HepG2 (cell line): Measurements from ENCODE around the gene DNAJC30. TPM values are rescaled to one million over a fixed set of nuclear protein-coding genes. Genes with fewer than 3 reads are reported as not detected.
A peak's percentile ranks its signal among the peaks of the same experiment; 100 is the strongest.

ENCODE experiments used
- ADNP ChIP-seq: sonication (generic); formaldehyde crosslinking; IDR thresholded peaks from 2 replicates; pipeline ENCODE4 v1.4.0; 2020; ENCODE audit warnings: missing genetic modification reagents
- AHR ChIP-seq: IDR thresholded peaks from 2 replicates; pipeline ENCODE4 v1.6.1; 2018; ENCODE audit warnings: missing genetic modification reagents, missing compliant biosample characterization
- ATF1 ChIP-seq: IDR thresholded peaks from 2 replicates; pipeline ENCODE4 v1.6.1; 2016; ENCODE audit warnings: mild to moderate bottlenecking, control low read depth
- CCAR2 ChIP-seq: fragments of 200-400 bp; formaldehyde crosslinking; optimal IDR thresholded peaks from 2 replicates; pipeline ENCODE3; 2018; ENCODE audit warnings: low read depth, mild to moderate bottlenecking, low read length, moderate library complexity
- FOXJ3 ChIP-seq: sonication (generic); formaldehyde crosslinking; IDR thresholded peaks from 2 replicates; pipeline ENCODE4 v1.4.0; 2020; ENCODE audit warnings: missing genetic modification reagents, mild to moderate bottlenecking, borderline replicate concordance
- HOXA5 ChIP-seq: sonication (generic); formaldehyde crosslinking; IDR thresholded peaks from 2 replicates; pipeline ENCODE4 v1.4.0; 2020; ENCODE audit warnings: missing genetic modification reagents
- ISL2 ChIP-seq: sonication (generic); formaldehyde crosslinking; IDR thresholded peaks from 2 replicates; pipeline ENCODE4 v1.5.0; 2020; ENCODE audit warnings: missing genetic modification reagents
- KDM1A ChIP-seq: IDR thresholded peaks from 2 replicates; pipeline ENCODE4 v1.6.1; 2016; ENCODE audit warnings: missing compliant biosample characterization
- KLF16 ChIP-seq, 2 experiments: sonication (generic) in 1 of 2; formaldehyde crosslinking in 1 of 2; IDR thresholded peaks; 2 replicates each; pipeline versions ENCODE4 v1.6.1 to v1.8.0; 2016 to 2023; ENCODE audit warnings: missing genetic modification reagents in 2 of 2, missing compliant biosample characterization in 1 of 2
- MIER2 ChIP-seq: IDR thresholded peaks from 2 replicates; pipeline ENCODE4 v1.6.1; 2016; ENCODE audit warnings: missing biosample characterization, missing genetic modification reagents
- MXI1 ChIP-seq: IDR thresholded peaks from 3 replicates; pipeline ENCODE4 v1.6.1; 2012; ENCODE audit warnings: low read depth, low read length, inconsistent platforms, borderline replicate concordance
- NPAS2 ChIP-seq: sonication (generic); formaldehyde crosslinking; IDR thresholded peaks from 2 replicates; pipeline ENCODE4 v1.8.0; 2022; ENCODE audit warnings: mild to moderate bottlenecking, missing genetic modification reagents, borderline replicate concordance
- NR2C2 ChIP-seq: sonication (generic); formaldehyde crosslinking; IDR thresholded peaks from 2 replicates; pipeline ENCODE4 v1.4.0; 2020; ENCODE audit warnings: missing genetic modification reagents, mild to moderate bottlenecking, moderate library complexity, borderline replicate concordance
- SRF ChIP-seq: IDR thresholded peaks from 2 replicates; pipeline ENCODE4 v1.6.1; 2011; ENCODE audit warnings: mild to moderate bottlenecking, low read depth, low read length, moderate library complexity
- SRSF9 ChIP-seq: fragments of 200-400 bp; formaldehyde crosslinking; IDR thresholded peaks from 2 replicates; pipeline ENCODE4 v1.6.1; 2018; ENCODE audit warnings: borderline replicate concordance, mild to moderate bottlenecking, low read depth, low read length; ENCODE audit not compliant: insufficient read depth, poor library complexity, severe bottlenecking
- STAG1 ChIP-seq: sonication (generic); formaldehyde crosslinking; IDR thresholded peaks from 2 replicates; pipeline ENCODE4 v1.4.0; 2020; ENCODE audit warnings: missing genetic modification reagents
- SYNCRIP ChIP-seq: fragments of 200-400 bp; formaldehyde crosslinking; IDR thresholded peaks from 2 replicates; pipeline ENCODE4 v1.6.1; 2018; ENCODE audit warnings: mild to moderate bottlenecking, low read depth, low read length; ENCODE audit not compliant: insufficient read depth
- ZNF136 ChIP-seq: sonication (generic); formaldehyde crosslinking; IDR thresholded peaks from 2 replicates; pipeline ENCODE4 v1.8.1; 2022; ENCODE audit warnings: low read depth, mild to moderate bottlenecking, moderate library complexity, missing genetic modification reagents
- ZNF530 ChIP-seq: sonication (generic); formaldehyde crosslinking; IDR thresholded peaks from 2 replicates; pipeline ENCODE4 v1.5.0; 2020; ENCODE audit warnings: low read depth, mild to moderate bottlenecking, missing genetic modification reagents
- ZNF563 ChIP-seq: sonication (generic); formaldehyde crosslinking; IDR thresholded peaks from 2 replicates; pipeline ENCODE4 v1.8.0; 2022; ENCODE audit warnings: mild to moderate bottlenecking, moderate library complexity, missing genetic modification reagents
- ZNF570 ChIP-seq: sonication (generic); formaldehyde crosslinking; IDR thresholded peaks from 2 replicates; pipeline ENCODE4 v1.4.0; 2020; ENCODE audit warnings: mild to moderate bottlenecking, missing genetic modification reagents, borderline replicate concordance
- ZNF883 ChIP-seq: sonication (generic); formaldehyde crosslinking; IDR thresholded peaks from 2 replicates; pipeline ENCODE4 v1.5.1; 2020; ENCODE audit warnings: mild to moderate bottlenecking, missing genetic modification reagents; ENCODE audit errors: not compliant biosample characterization
- ZSCAN30 ChIP-seq: sonication (generic); formaldehyde crosslinking; IDR thresholded peaks from 2 replicates; pipeline ENCODE4 v1.5.0; 2020; ENCODE audit warnings: mild to moderate bottlenecking, missing genetic modification reagents
- polyA plus RNA-seq, 8 experiments: library from polyadenylated mRNA; depleted of rRNA in 3 of 8; stranded (reverse) in 7 of 8; unstranded in 1 of 8; fragments of >200 nt; fragmentation: Illumina TruSeq in 4 of 8; extraction: Trizol in 4 of 8; gene quantifications; 2 replicates each; pipeline versions ENCODE4 v1.2.1 to v1.2.3, GENCODE V29; 2011 to 2016; ENCODE audit warnings: low read depth in 4 of 8, missing spikeins in 1 of 8, mixed read lengths in 1 of 8; ENCODE audit not compliant: insufficient read depth in 1 of 8
- total RNA-seq, 5 experiments: library from RNA; depleted of rRNA; stranded (reverse); fragments of >200 nt; fragmentation: Illumina TruSeq; extraction: Trizol; gene quantifications; 2 replicates each; pipeline ENCODE4 v1.2.3, GENCODE V29; 2016; ENCODE audit warnings: low read depth in 1 of 5
- TF ChIP-seq, protein P1 (sequence below): fragments of 450-650 bp; IDR thresholded peaks from 2 replicates; pipeline ENCODE4 v1.6.1; 2017
- TF ChIP-seq, protein P2 (sequence below): sonication (generic); formaldehyde crosslinking; conservative IDR thresholded peaks from 2 replicates; pipeline ENCODE4 v1.4.0; 2020; ENCODE audit warnings: missing genetic modification reagents
- TF ChIP-seq, protein P3 (sequence below): sonication (generic); formaldehyde crosslinking; IDR thresholded peaks from 2 replicates; pipeline ENCODE4 v1.5.1; 2020; ENCODE audit warnings: missing genetic modification reagents, mild to moderate bottlenecking, borderline replicate concordance

Gene DNAJC30
- total and polyA plus RNA-seq, 2 of the 13 experiments (the other 11 are each of a cell fraction or from before 2014, with no cell fraction given) = 3.3 to 3.8 TPM

- TF ChIP-seq ISL2 (0 out of 2 replicates have a peak, but pooled peaks have one; percentile 23), NPAS2 (no peak), KDM1A (CRISPR knock-in tag) (peak; percentile 98), ZNF136 (peak; percentile 60; the same call in 1 of the 2 replicates), KLF16 (CRISPR knock-in tag; IDR thresholded peaks at IDR 0.05) (peak in 1 of 2 experiments; percentile 49; a peak in 1 of 4 replicates), MIER2 (CRISPR knock-in tag) (no peak), ZSCAN30 (CRISPR knock-in tag) (no peak), ZNF883 (no peak), STAG1 (peak; percentile 63), NR2C2 (CRISPR knock-in tag) (no peak), SRSF9 (no peak), ADNP (CRISPR knock-in tag) (peak; percentile 98), MXI1 (peak; percentile 60; the same call in 1 of the 3 replicates), SYNCRIP (no peak), CCAR2 (no peak), FOXJ3 (CRISPR knock-in tag) (no peak), ZNF570 (CRISPR knock-in tag) (no peak), ZNF530 (CRISPR knock-in tag) (no peak), ATF1 (CRISPR knock-in tag) (no peak), ZNF563 (CRISPR knock-in tag) (peak; percentile 56; the same call in 1 of the 2 replicates), SRF (0 out of 2 replicates have a peak, but pooled peaks have one; percentile 18), HOXA5 (CRISPR knock-in tag) (no peak), AHR (CRISPR knock-in tag) (no peak)
- TF ChIP-seq, protein P1, sequence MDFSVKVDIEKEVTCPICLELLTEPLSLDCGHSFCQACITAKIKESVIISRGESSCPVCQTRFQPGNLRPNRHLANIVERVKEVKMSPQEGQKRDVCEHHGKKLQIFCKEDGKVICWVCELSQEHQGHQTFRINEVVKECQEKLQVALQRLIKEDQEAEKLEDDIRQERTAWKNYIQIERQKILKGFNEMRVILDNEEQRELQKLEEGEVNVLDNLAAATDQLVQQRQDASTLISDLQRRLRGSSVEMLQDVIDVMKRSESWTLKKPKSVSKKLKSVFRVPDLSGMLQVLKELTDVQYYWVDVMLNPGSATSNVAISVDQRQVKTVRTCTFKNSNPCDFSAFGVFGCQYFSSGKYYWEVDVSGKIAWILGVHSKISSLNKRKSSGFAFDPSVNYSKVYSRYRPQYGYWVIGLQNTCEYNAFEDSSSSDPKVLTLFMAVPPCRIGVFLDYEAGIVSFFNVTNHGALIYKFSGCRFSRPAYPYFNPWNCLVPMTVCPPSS = no peak
- TF ChIP-seq, protein P2, sequence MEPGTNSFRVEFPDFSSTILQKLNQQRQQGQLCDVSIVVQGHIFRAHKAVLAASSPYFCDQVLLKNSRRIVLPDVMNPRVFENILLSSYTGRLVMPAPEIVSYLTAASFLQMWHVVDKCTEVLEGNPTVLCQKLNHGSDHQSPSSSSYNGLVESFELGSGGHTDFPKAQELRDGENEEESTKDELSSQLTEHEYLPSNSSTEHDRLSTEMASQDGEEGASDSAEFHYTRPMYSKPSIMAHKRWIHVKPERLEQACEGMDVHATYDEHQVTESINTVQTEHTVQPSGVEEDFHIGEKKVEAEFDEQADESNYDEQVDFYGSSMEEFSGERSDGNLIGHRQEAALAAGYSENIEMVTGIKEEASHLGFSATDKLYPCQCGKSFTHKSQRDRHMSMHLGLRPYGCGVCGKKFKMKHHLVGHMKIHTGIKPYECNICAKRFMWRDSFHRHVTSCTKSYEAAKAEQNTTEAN (CRISPR knock-in tag) = no peak
- TF ChIP-seq, protein P3, sequence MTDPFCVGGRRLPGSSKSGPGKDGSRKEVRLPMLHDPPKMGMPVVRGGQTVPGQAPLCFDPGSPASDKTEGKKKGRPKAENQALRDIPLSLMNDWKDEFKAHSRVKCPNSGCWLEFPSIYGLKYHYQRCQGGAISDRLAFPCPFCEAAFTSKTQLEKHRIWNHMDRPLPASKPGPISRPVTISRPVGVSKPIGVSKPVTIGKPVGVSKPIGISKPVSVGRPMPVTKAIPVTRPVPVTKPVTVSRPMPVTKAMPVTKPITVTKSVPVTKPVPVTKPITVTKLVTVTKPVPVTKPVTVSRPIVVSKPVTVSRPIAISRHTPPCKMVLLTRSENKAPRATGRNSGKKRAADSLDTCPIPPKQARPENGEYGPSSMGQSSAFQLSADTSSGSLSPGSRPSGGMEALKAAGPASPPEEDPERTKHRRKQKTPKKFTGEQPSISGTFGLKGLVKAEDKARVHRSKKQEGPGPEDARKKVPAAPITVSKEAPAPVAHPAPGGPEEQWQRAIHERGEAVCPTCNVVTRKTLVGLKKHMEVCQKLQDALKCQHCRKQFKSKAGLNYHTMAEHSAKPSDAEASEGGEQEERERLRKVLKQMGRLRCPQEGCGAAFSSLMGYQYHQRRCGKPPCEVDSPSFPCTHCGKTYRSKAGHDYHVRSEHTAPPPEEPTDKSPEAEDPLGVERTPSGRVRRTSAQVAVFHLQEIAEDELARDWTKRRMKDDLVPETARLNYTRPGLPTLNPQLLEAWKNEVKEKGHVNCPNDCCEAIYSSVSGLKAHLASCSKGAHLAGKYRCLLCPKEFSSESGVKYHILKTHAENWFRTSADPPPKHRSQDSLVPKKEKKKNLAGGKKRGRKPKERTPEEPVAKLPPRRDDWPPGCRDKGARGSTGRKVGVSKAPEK (CRISPR knock-in tag) = no peak
Measured at GRCh38 chr7:73667344-73668102, 15.7 kb downstream of the DNAJC30 start, which contains the start of gene VPS37D (continued).
